HepG2 (cell line): ENCODE data around the gene SLC22A7. TPM values are rescaled to one million over a fixed set of nuclear protein-coding genes. Genes with fewer than 3 reads are reported as not detected.

Experiments
- HDAC6 ChIP-seq: fragments of 200-600 bp; sonication (generic); IDR thresholded peaks from 2 replicates; pipeline ENCODE4 v1.7.0; 2017; ENCODE audit warnings: mild to moderate bottlenecking, antibody characterized with exemption, low read length, low read depth
- MAZ ChIP-seq, 2 experiments: sonication (generic) in 1 of 2; formaldehyde crosslinking in 1 of 2; IDR thresholded peaks; 2 replicates each; pipeline versions ENCODE4 v1.5.0 to v1.6.1; 2012 to 2020; ENCODE audit warnings: low read depth in 2 of 2, mild to moderate bottlenecking in 2 of 2, borderline replicate concordance in 1 of 2, improper control_type of control experiment in 1 of 2, low read length in 1 of 2, missing genetic modification reagents in 1 of 2, moderate library complexity in 1 of 2
- MEIS2 ChIP-seq: sonication (generic); formaldehyde crosslinking; IDR thresholded peaks from 2 replicates; pipeline ENCODE4 v1.9.0; 2021; ENCODE audit warnings: mild to moderate bottlenecking, missing genetic modification reagents
- MZF1 ChIP-seq: sonication (generic); formaldehyde crosslinking; IDR thresholded peaks from 2 replicates; pipeline ENCODE4 v1.8.1; 2023; ENCODE audit warnings: mild to moderate bottlenecking, missing genetic modification reagents, borderline replicate concordance
- NR2F2 ChIP-seq: IDR thresholded peaks from 2 replicates; pipeline ENCODE4 v1.6.1; 2012; ENCODE audit warnings: low read depth, inconsistent platforms, borderline replicate concordance
- ZNF256 ChIP-seq: sonication (generic); formaldehyde crosslinking; conservative IDR thresholded peaks from 2 replicates; pipeline ENCODE4 v1.4.0; 2020; ENCODE audit warnings: missing genetic modification reagents
- ZNF646 ChIP-seq: sonication (generic); formaldehyde crosslinking; IDR thresholded peaks from 2 replicates; pipeline ENCODE4 v1.9.0; 2021; ENCODE audit warnings: mild to moderate bottlenecking, missing genetic modification reagents
- ZNF782 ChIP-seq: sonication (generic); formaldehyde crosslinking; IDR thresholded peaks from 2 replicates; pipeline ENCODE4 v1.4.0; 2020; ENCODE audit warnings: missing genetic modification reagents, mild to moderate bottlenecking, borderline replicate concordance
- ZNF790 ChIP-seq: sonication (generic); formaldehyde crosslinking; IDR thresholded peaks from 2 replicates; pipeline ENCODE4 v1.8.0; 2022; ENCODE audit warnings: missing genetic modification reagents, mild to moderate bottlenecking, borderline replicate concordance
- polyA plus RNA-seq, 8 experiments: library from polyadenylated mRNA; depleted of rRNA in 3 of 8; stranded (reverse) in 7 of 8; unstranded in 1 of 8; fragments of >200 nt; fragmentation: Illumina TruSeq in 4 of 8; extraction: Trizol in 4 of 8; gene quantifications; 2 replicates each; pipeline versions ENCODE4 v1.2.1 to v1.2.3, GENCODE V29; 2011 to 2016; ENCODE audit warnings: low read depth in 4 of 8, missing spikeins in 1 of 8, mixed read lengths in 1 of 8; ENCODE audit not compliant: insufficient read depth in 1 of 8
- total RNA-seq, 5 experiments: library from RNA; depleted of rRNA; stranded (reverse); fragments of >200 nt; fragmentation: Illumina TruSeq; extraction: Trizol; gene quantifications; 2 replicates each; pipeline ENCODE4 v1.2.3, GENCODE V29; 2016; ENCODE audit warnings: low read depth in 1 of 5
- TF ChIP-seq, protein P1 (sequence below): sonication (generic); formaldehyde crosslinking; IDR thresholded peaks from 2 replicates; pipeline ENCODE4 v1.5.0; 2020; ENCODE audit warnings: mild to moderate bottlenecking, missing genetic modification reagents, moderate library complexity
- TF ChIP-seq, protein P2 (sequence below): sonication (generic); formaldehyde crosslinking; IDR thresholded peaks from 2 replicates; pipeline ENCODE4 v1.5.0; 2020; ENCODE audit warnings: mild to moderate bottlenecking, missing genetic modification reagents, borderline replicate concordance

Gene SLC22A7
- total and polyA plus RNA-seq, 2 of the 13 experiments (the other 11 are each of a cell fraction or from before 2014, with no cell fraction given): 5.3 to 22.6 TPM

GRCh38 chr6:43276577-43277305 lies 21.3 kb upstream of the SLC22A7 start (continued):
- TF ChIP-seq ZNF790 (CRISPR knock-in tag) (no peak), MAZ (IDR thresholded peaks at IDR 0.05; ENCODE audit: borderline replicate concordance, low read depth, low read length) (0 out of 2 replicates have a peak, but pooled peaks have one; percentile 39), MAZ (CRISPR knock-in tag; IDR thresholded peaks at IDR 0.05; ENCODE audit: low read depth) (peak; percentile 40; the same call in 1 of the 2 replicates), ZNF782 (no peak), NR2F2 (no peak), ZNF646 (CRISPR knock-in tag) (no peak), MZF1 (no peak), MEIS2 (CRISPR knock-in tag) (no peak), HDAC6 (no peak), ZNF256 (no peak)
- TF ChIP-seq, protein P1, sequence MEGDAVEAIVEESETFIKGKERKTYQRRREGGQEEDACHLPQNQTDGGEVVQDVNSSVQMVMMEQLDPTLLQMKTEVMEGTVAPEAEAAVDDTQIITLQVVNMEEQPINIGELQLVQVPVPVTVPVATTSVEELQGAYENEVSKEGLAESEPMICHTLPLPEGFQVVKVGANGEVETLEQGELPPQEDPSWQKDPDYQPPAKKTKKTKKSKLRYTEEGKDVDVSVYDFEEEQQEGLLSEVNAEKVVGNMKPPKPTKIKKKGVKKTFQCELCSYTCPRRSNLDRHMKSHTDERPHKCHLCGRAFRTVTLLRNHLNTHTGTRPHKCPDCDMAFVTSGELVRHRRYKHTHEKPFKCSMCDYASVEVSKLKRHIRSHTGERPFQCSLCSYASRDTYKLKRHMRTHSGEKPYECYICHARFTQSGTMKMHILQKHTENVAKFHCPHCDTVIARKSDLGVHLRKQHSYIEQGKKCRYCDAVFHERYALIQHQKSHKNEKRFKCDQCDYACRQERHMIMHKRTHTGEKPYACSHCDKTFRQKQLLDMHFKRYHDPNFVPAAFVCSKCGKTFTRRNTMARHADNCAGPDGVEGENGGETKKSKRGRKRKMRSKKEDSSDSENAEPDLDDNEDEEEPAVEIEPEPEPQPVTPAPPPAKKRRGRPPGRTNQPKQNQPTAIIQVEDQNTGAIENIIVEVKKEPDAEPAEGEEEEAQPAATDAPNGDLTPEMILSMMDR (CRISPR knock-in tag): no peak
- TF ChIP-seq, protein P2, sequence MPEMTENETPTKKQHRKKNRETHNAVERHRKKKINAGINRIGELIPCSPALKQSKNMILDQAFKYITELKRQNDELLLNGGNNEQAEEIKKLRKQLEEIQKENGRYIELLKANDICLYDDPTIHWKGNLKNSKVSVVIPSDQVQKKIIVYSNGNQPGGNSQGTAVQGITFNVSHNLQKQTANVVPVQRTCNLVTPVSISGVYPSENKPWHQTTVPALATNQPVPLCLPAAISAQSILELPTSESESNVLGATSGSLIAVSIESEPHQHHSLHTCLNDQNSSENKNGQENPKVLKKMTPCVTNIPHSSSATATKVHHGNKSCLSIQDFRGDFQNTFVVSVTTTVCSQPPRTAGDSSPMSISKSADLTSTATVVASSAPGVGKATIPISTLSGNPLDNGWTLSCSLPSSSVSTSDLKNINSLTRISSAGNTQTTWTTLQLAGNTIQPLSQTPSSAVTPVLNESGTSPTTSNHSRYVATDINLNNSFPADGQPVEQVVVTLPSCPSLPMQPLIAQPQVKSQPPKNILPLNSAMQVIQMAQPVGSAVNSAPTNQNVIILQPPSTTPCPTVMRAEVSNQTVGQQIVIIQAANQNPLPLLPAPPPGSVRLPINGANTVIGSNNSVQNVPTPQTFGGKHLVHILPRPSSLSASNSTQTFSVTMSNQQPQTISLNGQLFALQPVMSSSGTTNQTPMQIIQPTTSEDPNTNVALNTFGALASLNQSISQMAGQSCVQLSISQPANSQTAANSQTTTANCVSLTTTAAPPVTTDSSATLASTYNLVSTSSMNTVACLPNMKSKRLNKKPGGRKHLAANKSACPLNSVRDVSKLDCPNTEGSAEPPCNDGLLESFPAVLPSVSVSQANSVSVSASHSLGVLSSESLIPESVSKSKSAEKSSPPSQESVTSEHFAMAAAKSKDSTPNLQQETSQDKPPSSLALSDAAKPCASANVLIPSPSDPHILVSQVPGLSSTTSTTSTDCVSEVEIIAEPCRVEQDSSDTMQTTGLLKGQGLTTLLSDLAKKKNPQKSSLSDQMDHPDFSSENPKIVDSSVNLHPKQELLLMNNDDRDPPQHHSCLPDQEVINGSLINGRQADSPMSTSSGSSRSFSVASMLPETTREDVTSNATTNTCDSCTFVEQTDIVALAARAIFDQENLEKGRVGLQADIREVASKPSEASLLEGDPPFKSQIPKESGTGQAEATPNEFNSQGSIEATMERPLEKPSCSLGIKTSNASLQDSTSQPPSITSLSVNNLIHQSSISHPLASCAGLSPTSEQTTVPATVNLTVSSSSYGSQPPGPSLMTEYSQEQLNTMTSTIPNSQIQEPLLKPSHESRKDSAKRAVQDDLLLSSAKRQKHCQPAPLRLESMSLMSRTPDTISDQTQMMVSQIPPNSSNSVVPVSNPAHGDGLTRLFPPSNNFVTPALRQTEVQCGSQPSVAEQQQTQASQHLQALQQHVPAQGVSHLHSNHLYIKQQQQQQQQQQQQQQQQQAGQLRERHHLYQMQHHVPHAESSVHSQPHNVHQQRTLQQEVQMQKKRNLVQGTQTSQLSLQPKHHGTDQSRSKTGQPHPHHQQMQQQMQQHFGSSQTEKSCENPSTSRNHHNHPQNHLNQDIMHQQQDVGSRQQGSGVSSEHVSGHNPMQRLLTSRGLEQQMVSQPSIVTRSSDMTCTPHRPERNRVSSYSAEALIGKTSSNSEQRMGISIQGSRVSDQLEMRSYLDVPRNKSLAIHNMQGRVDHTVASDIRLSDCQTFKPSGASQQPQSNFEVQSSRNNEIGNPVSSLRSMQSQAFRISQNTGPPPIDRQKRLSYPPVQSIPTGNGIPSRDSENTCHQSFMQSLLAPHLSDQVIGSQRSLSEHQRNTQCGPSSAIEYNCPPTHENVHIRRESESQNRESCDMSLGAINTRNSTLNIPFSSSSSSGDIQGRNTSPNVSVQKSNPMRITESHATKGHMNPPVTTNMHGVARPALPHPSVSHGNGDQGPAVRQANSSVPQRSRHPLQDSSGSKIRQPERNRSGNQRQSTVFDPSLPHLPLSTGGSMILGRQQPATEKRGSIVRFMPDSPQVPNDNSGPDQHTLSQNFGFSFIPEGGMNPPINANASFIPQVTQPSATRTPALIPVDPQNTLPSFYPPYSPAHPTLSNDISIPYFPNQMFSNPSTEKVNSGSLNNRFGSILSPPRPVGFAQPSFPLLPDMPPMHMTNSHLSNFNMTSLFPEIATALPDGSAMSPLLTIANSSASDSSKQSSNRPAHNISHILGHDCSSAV (CRISPR knock-in tag): no peak
